Measurements from ENCODE around the gene NRG4. TPM values are rescaled to one million over a fixed set of nuclear protein-coding genes. Genes with fewer than 3 reads are reported as not detected.

Gene NRG4
- total RNA-seq, 2 donors from 2014 or later = 0.51 to 0.95 TPM

GRCh38 chr15:76060118-76060989, 48.1 kb upstream of the NRG4 start:
- H3K27me3 ChIP-seq (ENCODE audit: control insufficient read depth, insufficient read depth, low read length, poor library complexity, severe bottlenecking) = peaks cover 18% of the 10 kb centered on the region
- peak overlapping the region; percentile 78 for H3K4me3 Mint-ChIP-seq
- peak overlapping the region; percentile 41 for H3K9ac ChIP-seq (ENCODE audit: extremely low read depth, low read length, poor library complexity, severe bottlenecking)
- H3K4me1 Mint-ChIP-seq = peaks cover 31% of the 10 kb centered on the region
- no peaks in the 10 kb centered on the region for H3K9me3 ChIP-seq (ENCODE audit: control insufficient read depth, low read length)
- TF ChIP-seq, protein P1, sequence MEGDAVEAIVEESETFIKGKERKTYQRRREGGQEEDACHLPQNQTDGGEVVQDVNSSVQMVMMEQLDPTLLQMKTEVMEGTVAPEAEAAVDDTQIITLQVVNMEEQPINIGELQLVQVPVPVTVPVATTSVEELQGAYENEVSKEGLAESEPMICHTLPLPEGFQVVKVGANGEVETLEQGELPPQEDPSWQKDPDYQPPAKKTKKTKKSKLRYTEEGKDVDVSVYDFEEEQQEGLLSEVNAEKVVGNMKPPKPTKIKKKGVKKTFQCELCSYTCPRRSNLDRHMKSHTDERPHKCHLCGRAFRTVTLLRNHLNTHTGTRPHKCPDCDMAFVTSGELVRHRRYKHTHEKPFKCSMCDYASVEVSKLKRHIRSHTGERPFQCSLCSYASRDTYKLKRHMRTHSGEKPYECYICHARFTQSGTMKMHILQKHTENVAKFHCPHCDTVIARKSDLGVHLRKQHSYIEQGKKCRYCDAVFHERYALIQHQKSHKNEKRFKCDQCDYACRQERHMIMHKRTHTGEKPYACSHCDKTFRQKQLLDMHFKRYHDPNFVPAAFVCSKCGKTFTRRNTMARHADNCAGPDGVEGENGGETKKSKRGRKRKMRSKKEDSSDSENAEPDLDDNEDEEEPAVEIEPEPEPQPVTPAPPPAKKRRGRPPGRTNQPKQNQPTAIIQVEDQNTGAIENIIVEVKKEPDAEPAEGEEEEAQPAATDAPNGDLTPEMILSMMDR (conservative IDR thresholded peaks at IDR 0.05) = no peak
- no peaks in the 10 kb centered on the region for H3K36me3 Mint-ChIP-seq (ENCODE audit: low read depth)
- H3K4me1 ChIP-seq (ENCODE audit: control insufficient read depth, insufficient read depth, low read length) = peaks cover 13% of the 10 kb centered on the region
- peaks cover 34% of the 10 kb centered on the region for H3K27me3 Mint-ChIP-seq (ENCODE audit: insufficient read depth)
- no peak overlapping the region for H3K27ac ChIP-seq (ENCODE audit: low read depth, low read length)
- no peak for DNase-seq
- no peaks in the 10 kb centered on the region for H3K36me3 ChIP-seq (ENCODE audit: control insufficient read depth, insufficient read depth, low read length)
- 35 to 44% methylated on average over 17 to 20 of the region's 20 CpGs for WGBS, 2 experiments (ENCODE audit: insufficient coverage in 1 of 2, insufficient read length in 1 of 2)
- H3K27ac Mint-ChIP-seq = no peak overlapping the region
- no peaks in the 10 kb centered on the region for H3K9me3 Mint-ChIP-seq
- H3K4me3 ChIP-seq (ENCODE audit: low read length) = peak overlapping the region; percentile 82

GRCh38 chr15:76059320-76060117, 47.3 kb upstream of the NRG4 start, which contains the start of gene TMEM266:
TMEM266 (plus strand) TSS chr15:76059985; CDS start chr15:76134264, 74,279 bp downstream.
- peaks cover 23% of the 10 kb centered on the region for H3K4me1 Mint-ChIP-seq
- TF ChIP-seq, protein P1 (conservative IDR thresholded peaks at IDR 0.05) = peak; percentile 64
- peak within 1 kb of the TSS; percentile 19 for H3K27ac Mint-ChIP-seq
- no peaks in the 10 kb centered on the region for H3K36me3 ChIP-seq (ENCODE audit: control insufficient read depth, insufficient read depth, low read length)
- H3K4me3 ChIP-seq (ENCODE audit: low read length) = peak within 1 kb of the TSS; percentile 82
- DNase-seq = peak; percentile 89
- peaks cover 18% of the 10 kb centered on the region for H3K27me3 ChIP-seq (ENCODE audit: control insufficient read depth, insufficient read depth, low read length, poor library complexity, severe bottlenecking)
- no peaks in the 10 kb centered on the region for H3K9me3 ChIP-seq (ENCODE audit: control insufficient read depth, low read length)
- H3K4me1 ChIP-seq (ENCODE audit: control insufficient read depth, insufficient read depth, low read length) = peaks cover 8% of the 10 kb centered on the region
- H3K9ac ChIP-seq (ENCODE audit: extremely low read depth, low read length, poor library complexity, severe bottlenecking) = peak within 1 kb of the TSS; percentile 41
- 0 to 1% methylated on average over 26 to 107 of the region's 107 CpGs for WGBS, 2 experiments (ENCODE audit: insufficient coverage in 1 of 2, insufficient read length in 1 of 2)
- H3K27me3 Mint-ChIP-seq (ENCODE audit: insufficient read depth) = peaks cover 34% of the 10 kb centered on the region
- H3K4me3 Mint-ChIP-seq = peak within 1 kb of the TSS; percentile 78
- no peak within 1 kb of the TSS for H3K27ac ChIP-seq (ENCODE audit: low read depth, low read length)
- no peaks in the 10 kb centered on the region for H3K36me3 Mint-ChIP-seq (ENCODE audit: low read depth)
- H3K9me3 Mint-ChIP-seq = no peaks in the 10 kb centered on the region

GRCh38 chr15:76058714-76059319, 46.6 kb upstream of the NRG4 start:
- Histone ChIP-seq H3K9ac (ENCODE audit: extremely low read depth, low read length, poor library complexity, severe bottlenecking) (peak overlapping the region; percentile 32), H3K27me3 (ENCODE audit: control insufficient read depth, insufficient read depth, low read length, poor library complexity, severe bottlenecking) (peaks cover 18% of the 10 kb centered on the region), H3K4me1 (ENCODE audit: control insufficient read depth, insufficient read depth, low read length) (peaks cover 8% of the 10 kb centered on the region), H3K9me3 (ENCODE audit: control insufficient read depth, low read length) (no peaks in the 10 kb centered on the region), H3K4me3 (ENCODE audit: low read length) (peak overlapping the region; percentile 81), H3K36me3 (ENCODE audit: control insufficient read depth, insufficient read depth, low read length) (no peaks in the 10 kb centered on the region), H3K27ac (ENCODE audit: low read depth, low read length) (no peak overlapping the region)
- TF ChIP-seq, protein P1 (conservative IDR thresholded peaks at IDR 0.05) = no peak
- Mint-ChIP-seq H3K4me1 (peaks cover 22% of the 10 kb centered on the region), H3K9me3 (no peaks in the 10 kb centered on the region), H3K4me3 (peak overlapping the region; percentile 78), H3K27ac (peak overlapping the region; percentile 19), H3K36me3 (ENCODE audit: low read depth) (no peaks in the 10 kb centered on the region), H3K27me3 (ENCODE audit: insufficient read depth) (peaks cover 31% of the 10 kb centered on the region)
- DNase-seq = peak; percentile 79
- WGBS, 2 experiments (ENCODE audit: insufficient coverage in 1 of 2, insufficient read length in 1 of 2) = 23 to 28% methylated on average over 9 to 18 of the region's 18 CpGs

Data from endodermal cell (in vitro differentiated cells).